ENCODE results near the gene BLTP3B. TPM values are rescaled to one million over a fixed set of nuclear protein-coding genes. Genes with fewer than 3 reads are reported as not detected.

BLTP3B gene
- total and polyA plus RNA-seq, 3 donors from 2014 or later: 25.4 to 34.9 (median 29.2) TPM

- H3K4me3 ChIP-seq: no peak overlapping the region
- intact Hi-C loops (cut with DNase I; ENCODE audit: low total_unique reads): no loop called here
- WGBS, 2 donors: 89% methylated on average over 1 of the region's 1 CpG
Measured at GRCh38 chr12:100120355-100120754, 22.3 kb downstream of the BLTP3B start.

GRCh38 chr12:100115291-100115690 lies 27.4 kb downstream of the BLTP3B start:
- Histone ChIP-seq H3K27ac (no peak overlapping the region), H3K4me1 (no peaks in the 10 kb centered on the region), H3K36me3 (ENCODE audit: low read depth, missing control alignments) (no peaks in the 10 kb centered on the region), H3K27me3 (no peaks in the 10 kb centered on the region), H3K4me3 (no peak overlapping the region), H3K9me3 (no peaks in the 10 kb centered on the region)
- WGBS, 2 donors: 93 to 97% methylated on average over 8 of the region's 8 CpGs
- TF ChIP-seq CTCF (IDR thresholded peaks at IDR 0.05) (no peak), POLR2A (IDR thresholded peaks at IDR 0.05) (no peak)
- no peak for DNase-seq
- intact Hi-C loops (cut with DNase I; ENCODE audit: low total_unique reads): no loop called here

More at GRCh38 chr12:100120355-100120754, 22.3 kb downstream of the BLTP3B start:
- TF ChIP-seq POLR2A (IDR thresholded peaks at IDR 0.05) (no peak), CTCF (IDR thresholded peaks at IDR 0.05) (no peak)
- Histone ChIP-seq H3K9me3 (no peaks in the 10 kb centered on the region), H3K4me1 (no peaks in the 10 kb centered on the region), H3K27ac (no peak overlapping the region), H3K27me3 (no peaks in the 10 kb centered on the region), H3K36me3 (ENCODE audit: low read depth, missing control alignments) (no peaks in the 10 kb centered on the region)
- DNase-seq: no peak

- no peak for DNase-seq
Measured at GRCh38 chr12:100114574-100114973, 28.1 kb downstream of the BLTP3B start.

GRCh38 chr12:100110276-100110675 lies 32.4 kb downstream of the BLTP3B start:
- TF ChIP-seq CTCF (IDR thresholded peaks at IDR 0.05): no peak
- H3K27me3 ChIP-seq: no peaks in the 10 kb centered on the region
- WGBS, 2 donors: 96 to 98% methylated on average over 4 of the region's 4 CpGs
- no peaks in the 10 kb centered on the region for H3K36me3 ChIP-seq (ENCODE audit: low read depth, missing control alignments)
- no peak for DNase-seq
- no peaks in the 10 kb centered on the region for H3K4me1 ChIP-seq
- intact Hi-C loops (cut with DNase I; ENCODE audit: low total_unique reads): no loop called here
- H3K4me3 ChIP-seq: no peak overlapping the region
- no peaks in the 10 kb centered on the region for H3K9me3 ChIP-seq
- H3K27ac ChIP-seq: no peak overlapping the region

More at GRCh38 chr12:100114574-100114973, 28.1 kb downstream of the BLTP3B start:
- TF ChIP-seq CTCF (IDR thresholded peaks at IDR 0.05) (no peak), POLR2A (IDR thresholded peaks at IDR 0.05) (no peak)
- H3K27me3 ChIP-seq: no peaks in the 10 kb centered on the region
- no peaks in the 10 kb centered on the region for H3K36me3 ChIP-seq (ENCODE audit: low read depth, missing control alignments)
- no peak overlapping the region for H3K4me3 ChIP-seq
- H3K4me1 ChIP-seq: no peaks in the 10 kb centered on the region
- H3K9me3 ChIP-seq: no peaks in the 10 kb centered on the region
- intact Hi-C loops (cut with DNase I; ENCODE audit: low total_unique reads): no loop called here
- no peak overlapping the region for H3K27ac ChIP-seq

GRCh38 chr12:100106861-100107260 lies 35.8 kb downstream of the BLTP3B start:
- WGBS, 2 donors: 91 to 93% methylated on average over 6 of the region's 6 CpGs
- intact Hi-C loops (cut with DNase I; ENCODE audit: low total_unique reads): no loop called here

More at GRCh38 chr12:100106861-100107260, 35.8 kb downstream of the BLTP3B start:
- H3K4me3 ChIP-seq: no peak overlapping the region
- H3K36me3 ChIP-seq (ENCODE audit: low read depth, missing control alignments): no peaks in the 10 kb centered on the region
- H3K27me3 ChIP-seq: no peaks in the 10 kb centered on the region
- TF ChIP-seq POLR2A (IDR thresholded peaks at IDR 0.05): no peak
- TF ChIP-seq CTCF (IDR thresholded peaks at IDR 0.05): no peak
- H3K27ac ChIP-seq: no peak overlapping the region
- no peak for DNase-seq
- H3K9me3 ChIP-seq: no peaks in the 10 kb centered on the region
- H3K4me1 ChIP-seq: no peaks in the 10 kb centered on the region
